GM12873 (cell line): ENCODE measurements around the gene ATR.

Experiments used
- CTCF ChIP-seq: IDR thresholded peaks from 2 replicates; pipeline ENCODE4 v1.5.1; 2012; ENCODE audit warnings: low read depth, mild to moderate bottlenecking, moderate library complexity, low read length, control low read depth; ENCODE audit not compliant: insufficient read depth; ENCODE audit errors: missing control alignments

ATR gene

GRCh38 chr3:142444343-142444742 lies 134.2 kb downstream of the ATR start:
- no peak for TF ChIP-seq CTCF

- TF ChIP-seq CTCF: no peak
Measured at GRCh38 chr3:142436951-142437585, 141.5 kb downstream of the ATR start.

- no peak for TF ChIP-seq CTCF
Measured at GRCh38 chr3:142434503-142434902, 144.0 kb downstream of the ATR start.

GRCh38 chr3:142433110-142433509 lies 145.4 kb downstream of the ATR start:
- TF ChIP-seq CTCF: no peak

GRCh38 chr3:142429582-142429981 lies 149.0 kb downstream of the ATR start:
- no peak for TF ChIP-seq CTCF

- no peak for TF ChIP-seq CTCF
Measured at GRCh38 chr3:142424754-142425153, 153.8 kb downstream of the ATR start.

GRCh38 chr3:142418926-142419592 lies 159.5 kb downstream of the ATR start:
- no peak for TF ChIP-seq CTCF
